GM18498 (cell line): Measurements from ENCODE around the gene TPP2.

Experiments used
- ATAC-seq: cut with Tn5 transposase; IDR thresholded peaks from one replicate; pipeline ENCODE4 v1.9.1; 2021; ENCODE audit warnings: mild to moderate bottlenecking, moderate library complexity; ENCODE audit not compliant: unreplicated experiment

The TPP2 gene

GRCh38 chr13:102593466-102593865 lies 3.3 kb upstream of the TPP2 start:
- no peak for ATAC-seq

- ATAC-seq = peak; percentile 22
Observed at GRCh38 chr13:102597029-102597961, 509 bp downstream of the TPP2 start.

GRCh38 chr13:102598061-102598460 lies 1.3 kb downstream of the TPP2 start:
- ATAC-seq = no peak

GRCh38 chr13:102599426-102600012 lies 2.7 kb downstream of the TPP2 start:
- no peak for ATAC-seq

- no peak for ATAC-seq
Observed at GRCh38 chr13:102606537-102607309, 9.9 kb downstream of the TPP2 start.

- ATAC-seq = no peak
Observed at GRCh38 chr13:102608974-102609373, 12.2 kb downstream of the TPP2 start.

- no peak for ATAC-seq
Observed at GRCh38 chr13:102609696-102610095, 12.9 kb downstream of the TPP2 start.

- no peak for ATAC-seq
Observed at GRCh38 chr13:102610296-102610895, 13.6 kb downstream of the TPP2 start.

- ATAC-seq = no peak
Observed at GRCh38 chr13:102617697-102618350, 21.0 kb downstream of the TPP2 start.

GRCh38 chr13:102620516-102620915 lies 23.7 kb downstream of the TPP2 start:
- no peak for ATAC-seq

- ATAC-seq = no peak
Observed at GRCh38 chr13:102626928-102627327, 30.1 kb downstream of the TPP2 start.

GRCh38 chr13:102628559-102628958 lies 31.8 kb downstream of the TPP2 start:
- no peak for ATAC-seq

- ATAC-seq = no peak
Observed at GRCh38 chr13:102631198-102631597, 34.4 kb downstream of the TPP2 start.

- ATAC-seq = no peak
Observed at GRCh38 chr13:102638741-102639140, 42.0 kb downstream of the TPP2 start.

- no peak for ATAC-seq
Observed at GRCh38 chr13:102642029-102642428, 45.2 kb downstream of the TPP2 start.

- ATAC-seq = no peak
Observed at GRCh38 chr13:102642475-102642874, 45.7 kb downstream of the TPP2 start.

GRCh38 chr13:102643656-102644055 lies 46.9 kb downstream of the TPP2 start:
- no peak for ATAC-seq

- ATAC-seq = no peak
Observed at GRCh38 chr13:102645701-102646100, 48.9 kb downstream of the TPP2 start.

- no peak for ATAC-seq
Observed at GRCh38 chr13:102648046-102648445, 51.3 kb downstream of the TPP2 start.

- no peak for ATAC-seq
Observed at GRCh38 chr13:102650444-102650843, 53.7 kb downstream of the TPP2 start.

GRCh38 chr13:102651392-102651791 lies 54.6 kb downstream of the TPP2 start:
- no peak for ATAC-seq
